Activated CD8-positive, alpha-beta memory T cell treated with anti-CD3 and anti-CD28 coated beads, Interleukin-2, amount 10 ng/mL, durations not matched to agents 7 days and 5 days (primary cell): ENCODE data around the gene ZNF628. TPM values are rescaled to one million over a fixed set of nuclear protein-coding genes. Genes with fewer than 3 reads are reported as not detected.

Experiments used
- ATAC-seq: fragments of 150-1000 bp; cut with Tn5 transposase; one replicate; pipeline ENCODE4 v1.10.0; 2021; ENCODE audit warnings: moderate library complexity
- CTCF ChIA-PET: fragments of 350-600 bp; sonication (Branson Sonifier 250); formaldehyde crosslinking; loops from one replicate; lab custom pipeline; 2021; ENCODE audit warnings: antibody characterized with exemption; lab: Charles Lee
- DNase-seq: peaks from one replicate; pipeline ENCODE4 v3.0.0-alpha.2; 2020
- H3K27ac Mint-ChIP-seq: one replicate; pipeline ENCODE4 v1.8.0; 2021; ENCODE audit warnings: mild to moderate bottlenecking, mixed read lengths
- H3K27me3 Mint-ChIP-seq: one replicate; pipeline ENCODE4 v1.8.0; 2021; ENCODE audit warnings: mixed read lengths
- H3K36me3 Mint-ChIP-seq: one replicate; pipeline ENCODE4 v1.8.0; 2021; ENCODE audit warnings: mild to moderate bottlenecking, mixed read lengths
- H3K4me1 Mint-ChIP-seq: one replicate; pipeline ENCODE4 v1.8.0; 2021; ENCODE audit warnings: mixed read lengths
- H3K4me3 Mint-ChIP-seq: one replicate; pipeline ENCODE4 v1.8.0; 2021; ENCODE audit warnings: mild to moderate bottlenecking, moderate library complexity, mixed read lengths
- H3K9me3 Mint-ChIP-seq: one replicate; pipeline ENCODE4 v1.8.0; 2022; ENCODE audit warnings: low read depth, mixed read lengths
- total RNA-seq, 2 experiments: library from RNA; stranded (reverse); gene quantifications; one replicate each; pipeline ENCODE4 v1.2.3, GENCODE V29; 2021

The ZNF628 gene
- total RNA-seq, 2 experiments from 2014 or later, result 8.8 to 8.9 TPM

DNA sequence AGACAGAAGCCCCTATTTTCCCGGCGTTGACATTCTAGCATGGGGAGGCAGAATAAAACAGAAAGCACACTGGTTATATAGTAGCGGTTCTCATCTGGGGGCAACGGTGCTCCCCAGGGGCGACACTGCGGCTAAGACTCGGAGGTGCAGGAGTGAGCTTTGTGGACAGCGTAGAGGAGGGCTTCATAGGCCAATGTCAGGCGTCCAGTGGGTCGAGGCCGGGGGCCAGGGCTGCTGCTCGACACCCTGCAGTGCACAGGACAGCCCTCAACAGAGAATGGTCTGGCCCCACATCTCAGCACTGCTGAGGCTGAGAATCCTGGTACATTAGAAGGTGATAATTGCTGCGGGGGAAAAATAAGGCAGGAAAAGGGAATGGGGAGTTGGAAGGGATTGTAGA, 1.5 kb downstream of the ZNF628 start:
- Mint-ChIP-seq H3K4me3 (peak overlapping the region; percentile 51), H3K27ac (no peak overlapping the region)
- CTCF ChIA-PET, result interaction anchor here (1.7 to 7.5 kb wide), 4 partner anchors 10 to 175 kb away, joined by 5 to 47 read pairs (median 8); no protein-coding TSS in a partner anchor

DNA sequence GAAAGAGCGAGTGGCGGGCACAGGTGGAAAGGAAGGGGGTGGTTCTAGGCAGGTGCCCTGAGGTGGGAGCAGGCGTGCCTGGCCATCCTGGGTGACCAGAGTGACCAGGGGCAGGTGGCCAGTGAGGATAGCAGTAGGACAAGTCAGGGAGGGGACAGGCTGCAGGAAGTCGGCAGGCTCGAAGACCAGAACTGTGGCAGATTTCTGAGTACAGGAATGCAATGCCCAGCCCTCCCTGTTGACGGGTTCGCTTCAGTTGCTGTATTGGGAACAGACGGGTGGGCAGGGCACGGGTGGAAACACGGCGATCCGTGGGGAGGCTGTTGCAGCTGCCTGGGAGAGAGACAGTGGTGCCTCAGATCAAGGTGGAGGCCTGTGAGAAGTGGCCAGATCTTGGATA, 1.9 kb downstream of the ZNF628 start:
- Mint-ChIP-seq H3K36me3 (peaks cover 2% of the 10 kb centered on the region), H3K4me3 (peak overlapping the region; percentile 51), H3K27me3 (no peaks in the 10 kb centered on the region), H3K27ac (no peak overlapping the region), H3K4me1 (peaks cover 34% of the 10 kb centered on the region), H3K9me3 (no peaks in the 10 kb centered on the region)
- CTCF ChIA-PET, result interaction anchor here (1.7 to 7.5 kb wide), 3 partner anchors 11 to 154 kb away, joined by 5 to 47 read pairs (median 9); no protein-coding TSS in a partner anchor
- DNase-seq (no peak), ATAC-seq (no peak)

More for the DNA sequence above, 1.5 kb downstream of the ZNF628 start:
- no peak for ATAC-seq
- H3K4me1 Mint-ChIP-seq, result peaks cover 34% of the 10 kb centered on the region
- no peaks in the 10 kb centered on the region for H3K27me3 Mint-ChIP-seq
- H3K9me3 Mint-ChIP-seq, result no peaks in the 10 kb centered on the region
- H3K36me3 Mint-ChIP-seq, result peaks cover 2% of the 10 kb centered on the region
- DNase-seq, result no peak

DNA sequence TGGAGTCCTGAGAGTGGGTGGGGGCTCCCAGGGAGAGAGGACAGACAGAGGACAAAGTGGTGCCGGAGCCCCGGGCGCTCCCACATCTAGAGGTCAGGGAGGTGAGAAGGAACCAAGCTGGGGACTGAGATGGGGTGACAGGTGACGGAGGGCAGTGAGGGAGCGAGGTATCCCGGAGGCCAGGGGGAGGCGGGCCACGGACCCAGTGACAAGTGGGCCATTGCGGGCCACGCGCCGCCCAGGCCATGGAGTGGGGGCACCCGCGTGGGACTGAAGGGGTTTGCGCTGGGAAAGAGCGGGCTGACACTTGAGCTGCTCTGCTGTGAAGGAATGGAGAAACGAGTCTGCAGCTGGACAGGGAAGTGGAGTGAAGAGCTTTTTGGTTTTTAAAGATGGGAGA, 2.6 kb downstream of the ZNF628 start:
- Mint-ChIP-seq H3K9me3 (no peaks in the 10 kb centered on the region), H3K27ac (no peak overlapping the region)

DNA sequence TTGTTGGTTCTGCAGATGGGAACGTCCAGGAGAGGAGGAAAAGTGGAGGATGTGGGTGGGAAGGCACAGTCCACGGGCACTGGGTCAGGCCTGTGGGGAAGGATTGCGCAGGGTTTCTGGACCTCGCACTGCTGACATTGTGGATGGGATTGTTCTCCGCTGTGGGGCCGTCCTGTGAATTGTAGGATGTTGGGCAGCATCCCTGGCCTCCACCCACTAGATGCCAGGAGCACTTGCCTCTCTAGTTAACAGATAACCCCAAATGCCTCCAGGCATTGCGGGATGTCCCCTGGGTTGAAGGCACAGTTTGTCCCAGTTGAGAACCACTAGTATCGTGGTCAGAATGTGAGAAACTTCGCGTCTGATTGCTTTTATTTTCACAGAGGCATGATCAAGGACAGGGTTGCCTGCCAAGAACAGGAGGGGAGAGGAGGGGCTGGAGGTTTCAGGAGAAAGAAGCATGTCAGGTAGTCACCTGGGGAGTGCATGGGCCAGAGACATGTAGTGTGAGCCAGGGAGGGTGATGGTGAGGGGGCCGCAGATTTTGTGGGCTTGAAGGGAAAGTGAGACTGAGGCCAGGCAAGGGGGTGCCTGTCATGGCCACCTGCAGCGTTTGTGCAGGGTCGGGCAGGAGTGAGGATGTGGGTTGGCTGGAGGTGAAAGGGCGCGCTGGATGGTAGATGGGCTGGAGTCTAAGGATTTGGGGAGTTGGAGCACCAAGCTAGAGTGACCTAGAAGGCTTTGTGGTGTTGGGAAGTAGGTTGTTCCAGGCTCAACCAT, 3.2 kb downstream of the ZNF628 start:
- Mint-ChIP-seq H3K9me3 (no peaks in the 10 kb centered on the region), H3K27ac (no peak overlapping the region), H3K4me3 (no peak overlapping the region)

More for the DNA sequence above, 2.6 kb downstream of the ZNF628 start:
- DNase-seq, result no peak
- H3K4me1 Mint-ChIP-seq, result peaks cover 34% of the 10 kb centered on the region
- H3K36me3 Mint-ChIP-seq, result peaks cover 2% of the 10 kb centered on the region
- CTCF ChIA-PET, result interaction anchor here (1.7 to 7.5 kb wide), 2 partner anchors 11 to 25 kb away, joined by 5 to 47 read pairs; no protein-coding TSS in a partner anchor
- no peaks in the 10 kb centered on the region for H3K27me3 Mint-ChIP-seq
- H3K4me3 Mint-ChIP-seq, result peak overlapping the region; percentile 29
- no peak for ATAC-seq

GRCh38 chr19:55481148-55481793, 4.9 kb downstream of the ZNF628 start:
- ATAC-seq, result no peak
- Mint-ChIP-seq H3K27ac (no peak overlapping the region), H3K4me1 (peaks cover 31% of the 10 kb centered on the region)

More for the DNA sequence above, 3.2 kb downstream of the ZNF628 start:
- CTCF ChIA-PET, result interaction anchor here (1.7 to 7.5 kb wide), 2 partner anchors 12 to 25 kb away, joined by 5 to 47 read pairs; no protein-coding TSS in a partner anchor
- no peaks in the 10 kb centered on the region for H3K27me3 Mint-ChIP-seq
- H3K4me1 Mint-ChIP-seq, result peaks cover 35% of the 10 kb centered on the region
- no peak for DNase-seq
- peaks cover 2% of the 10 kb centered on the region for H3K36me3 Mint-ChIP-seq
- ATAC-seq, result no peak

GRCh38 chr19:55481794-55482155, 5.4 kb downstream of the ZNF628 start:
- Mint-ChIP-seq H3K4me3 (no peak overlapping the region), H3K27ac (no peak overlapping the region), H3K27me3 (no peaks in the 10 kb centered on the region), H3K36me3 (peaks cover 2% of the 10 kb centered on the region), H3K9me3 (no peaks in the 10 kb centered on the region), H3K4me1 (peaks cover 31% of the 10 kb centered on the region)
- DNase-seq (no peak), ATAC-seq (no peak)
- CTCF ChIA-PET, result no interaction called here

More at GRCh38 chr19:55481148-55481793, 4.9 kb downstream of the ZNF628 start:
- no peaks in the 10 kb centered on the region for H3K9me3 Mint-ChIP-seq
- H3K4me3 Mint-ChIP-seq, result no peak overlapping the region
- no peaks in the 10 kb centered on the region for H3K27me3 Mint-ChIP-seq
- DNase-seq, result no peak
- peaks cover 2% of the 10 kb centered on the region for H3K36me3 Mint-ChIP-seq
- CTCF ChIA-PET, result no interaction called here

- Mint-ChIP-seq H3K4me3 (no peak overlapping the region), H3K27ac (no peak overlapping the region), H3K9me3 (no peaks in the 10 kb centered on the region), H3K4me1 (peaks cover 28% of the 10 kb centered on the region), H3K27me3 (no peaks in the 10 kb centered on the region), H3K36me3 (peaks cover 2% of the 10 kb centered on the region)
- CTCF ChIA-PET, result interaction anchor here (1.5 to 5.2 kb wide), 2 partner anchors 15 to 22 kb away, joined by 6 to 27 read pairs; no protein-coding TSS in a partner anchor
- ATAC-seq (no peak), DNase-seq (no peak)
Observed at GRCh38 chr19:55482156-55482961, 5.9 kb downstream of the ZNF628 start.

DNA sequence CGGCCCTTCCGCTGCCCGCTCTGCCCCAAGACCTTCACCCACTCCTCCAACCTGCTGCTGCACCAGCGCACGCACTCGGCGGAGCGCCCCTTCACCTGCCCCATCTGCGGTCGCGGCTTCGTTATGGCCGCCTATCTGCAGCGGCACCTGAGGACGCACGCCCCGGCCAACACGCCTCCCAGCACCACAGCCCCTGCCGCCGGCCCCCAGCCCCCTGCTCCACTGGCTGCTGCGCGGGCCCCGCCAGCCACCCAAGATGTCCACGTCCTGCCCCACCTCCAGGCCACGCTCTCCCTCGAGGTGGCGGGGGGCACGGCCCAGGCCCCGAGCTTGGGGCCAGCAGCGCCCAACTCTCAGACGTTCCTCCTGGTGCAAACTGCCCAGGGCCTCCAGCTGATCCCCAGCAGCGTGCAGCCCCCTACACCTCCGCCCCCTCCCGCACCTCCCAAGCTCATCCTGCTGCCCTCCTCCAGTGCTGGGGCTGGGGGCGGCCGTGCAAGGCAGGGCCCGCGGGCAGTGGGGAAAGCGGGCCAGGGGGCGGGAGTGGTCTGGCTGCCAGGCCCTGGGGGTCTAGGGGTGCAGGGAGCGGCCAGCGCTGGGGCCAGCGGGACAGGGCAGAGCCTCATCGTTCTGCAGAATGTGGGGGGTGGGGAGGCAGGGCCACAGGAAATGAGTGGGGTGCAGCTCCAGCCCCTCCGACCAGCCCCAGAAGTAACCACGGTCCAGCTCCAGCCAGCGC, 6.7 kb downstream of the ZNF628 start:
- CTCF ChIA-PET, result interaction anchor here (1.5 to 5.2 kb wide), 2 partner anchors 16 to 21 kb away, joined by 6 to 27 read pairs; no protein-coding TSS in a partner anchor
- Mint-ChIP-seq H3K27me3 (no peaks in the 10 kb centered on the region), H3K4me1 (peaks cover 22% of the 10 kb centered on the region), H3K9me3 (no peaks in the 10 kb centered on the region), H3K36me3 (peaks cover 2% of the 10 kb centered on the region), H3K4me3 (no peak overlapping the region), H3K27ac (no peak overlapping the region)
- ATAC-seq (no peak), DNase-seq (no peak)

- no peak for ATAC-seq
- Mint-ChIP-seq H3K36me3 (peaks cover 2% of the 10 kb centered on the region), H3K4me3 (peak overlapping the region; percentile 28), H3K27ac (no peak overlapping the region), H3K4me1 (peaks cover 17% of the 10 kb centered on the region), H3K27me3 (no peaks in the 10 kb centered on the region), H3K9me3 (no peaks in the 10 kb centered on the region)
- no peak for DNase-seq
- CTCF ChIA-PET, result interaction anchor here (0.8 to 5.2 kb wide), 7 partner anchors 7 to 343 kb away, joined by 4 to 42 read pairs (median 6); partner anchors contain the start of gene ZNF628
Observed at GRCh38 chr19:55483706-55484592, 7.5 kb downstream of the ZNF628 start.

- ATAC-seq (peak; percentile 74), DNase-seq (peak; percentile 72)
- Mint-ChIP-seq H3K9me3 (no peaks in the 10 kb centered on the region), H3K36me3 (peaks cover 2% of the 10 kb centered on the region), H3K27me3 (no peaks in the 10 kb centered on the region), H3K4me1 (peaks cover 8% of the 10 kb centered on the region), H3K27ac (peak within 1 kb of the TSS; percentile 70), H3K4me3 (peak within 1 kb of the TSS; percentile 73)
- CTCF ChIA-PET, result interaction anchor here (0.7 to 5.2 kb wide), 8 partner anchors 8 to 344 kb away, joined by 3 to 42 read pairs (median 4); partner anchors contain the start of gene ZNF628
Observed at GRCh38 chr19:55484593-55485438, 8.4 kb downstream of the ZNF628 start, which contains the start of gene NAT14. TSS of gene NAT14 (plus strand) at chr19:55485188. CDS start at chr19:55485709, 521 bp downstream.
